GM12878 (cell line): ENCODE data around the gene CYTIP. TPM values are rescaled to one million over a fixed set of nuclear protein-coding genes. Genes with fewer than 3 reads are reported as not detected.

Source experiments
- ATAC-seq: fragments of 200-7000 bp; cut with Tn5 transposase; 3 replicates; pipeline ENCODE4 v1.9.1; 2020; ENCODE audit warnings: mild to moderate bottlenecking, moderate library complexity
- BruUV-seq: library from RNA; stranded (reverse); fragments of 400-500 nt; replicated peaks from 2 replicates; lab custom pipeline; 2021; lab: Mats Ljungman, UMichigan
- CTCF ChIA-PET: fragments of 300-600 bp; sonication (Branson Sonifier 250); formaldehyde crosslinking; extraction: SDS; loops from one replicate; lab custom pipeline; 2021; ENCODE audit warnings: inconsistent platforms; lab: Yijun Ruan, JAX
- POLR2A ChIA-PET: fragments of 350-600 bp; formaldehyde crosslinking; extraction: SDS; loops from one replicate; lab custom pipeline; 2021; ENCODE audit warnings: inconsistent platforms; lab: Charles Lee
- RAD21 ChIA-PET: fragments of 300-600 bp; sonication (Branson Sonifier 250); formaldehyde crosslinking; loops from one replicate; lab custom pipeline; 2023; ENCODE audit warnings: antibody characterized with exemption; ENCODE audit not compliant: unreplicated experiment; lab: Charles Lee
- SMC1A ChIA-PET: fragments of 300-600 bp; sonication (Branson Sonifier 250); formaldehyde crosslinking; loops from one replicate; lab custom pipeline; 2023; ENCODE audit not compliant: unreplicated experiment, uncharacterized antibody; lab: Charles Lee
- DNase-seq: peaks from one replicate; pipeline ENCODE4 v3.0.0-alpha.2; 2011; ENCODE audit warnings: low read depth, low spot score
- FAIRE-seq: peaks from 3 replicates; lab custom pipeline; 2011; peaks lifted over from hg19 to GRCh38; lab: Jason Lieb, UNC
- H2AFZ ChIP-seq: 2 replicates; pipeline ENCODE4 v1.6.0; 2011; ENCODE audit warnings: low read depth, low read length, control low read depth; ENCODE audit not compliant: control insufficient read depth
- H3K27ac ChIP-seq: 2 replicates; pipeline ENCODE4 v1.5.1; 2011; ENCODE audit warnings: control low read depth; ENCODE audit not compliant: control insufficient read depth, insufficient read depth
- H3K27me3 ChIP-seq, 2 experiments: replicated peaks in 1 of 2; 2 replicates each; pipeline versions ENCODE4 v1.6.0 to v1.6.1; 2011; ENCODE audit warnings: low read length in 1 of 2; ENCODE audit not compliant: control insufficient read depth in 2 of 2, insufficient read depth in 2 of 2
- H3K36me3 ChIP-seq, 2 experiments: 2 replicates each; pipeline ENCODE4 v1.5.1; 2011; ENCODE audit warnings: low read length in 1 of 2; ENCODE audit not compliant: control insufficient read depth in 2 of 2, insufficient read depth in 2 of 2
- H3K4me1 ChIP-seq: 2 replicates; pipeline ENCODE4 v1.6.1; 2011; ENCODE audit warnings: mild to moderate bottlenecking, low read length, moderate library complexity, mixed read lengths; ENCODE audit not compliant: control insufficient read depth, insufficient read depth
- H3K4me2 ChIP-seq: 2 replicates; pipeline ENCODE4 v1.6.0; 2011; ENCODE audit warnings: control low read depth; ENCODE audit not compliant: control insufficient read depth, insufficient read depth
- H3K4me3 ChIP-seq: fragments of 200-600 bp; sonication (generic); 2 replicates; pipeline ENCODE4 v1.5.1; 2016
- H3K79me2 ChIP-seq: 2 replicates; pipeline ENCODE4 v1.6.0; 2011; ENCODE audit warnings: low read length; ENCODE audit not compliant: control insufficient read depth, insufficient read depth
- H3K9ac ChIP-seq: 2 replicates; pipeline ENCODE4 v1.8.0; 2011; ENCODE audit warnings: low read length, control low read depth, mixed read lengths; ENCODE audit not compliant: control insufficient read depth, insufficient read depth
- H3K9me3 ChIP-seq: replicated peaks from 3 replicates; pipeline ENCODE4 v1.5.1; 2011; ENCODE audit warnings: mild to moderate bottlenecking, low read length; ENCODE audit not compliant: control insufficient read depth, insufficient read depth
- H4K20me1 ChIP-seq: 2 replicates; pipeline ENCODE4 v1.6.0; 2011; ENCODE audit not compliant: control insufficient read depth, insufficient read depth
- CBX3 ChIP-seq: fragments of 200-600 bp; sonication (generic); IDR thresholded peaks from 2 replicates; pipeline ENCODE4 v1.6.1; 2016; ENCODE audit warnings: low read depth, borderline replicate concordance
- CEBPB ChIP-seq, 2 experiments: fragments of 150-350 bp in 1 of 2; IDR thresholded peaks; 2 replicates each; pipeline ENCODE4 v1.6.1; 2012 to 2014; ENCODE audit warnings: low read depth in 2 of 2, low read length in 2 of 2, borderline replicate concordance in 1 of 2, inconsistent platforms in 1 of 2
- EGR1 ChIP-seq, 2 experiments: IDR thresholded peaks; 1 replicate in 1 of 2; 2 replicates in 1 of 2; pipeline ENCODE4 v1.6.1; 2011 to 2012; ENCODE audit warnings: low read depth in 2 of 2, low read length in 2 of 2, borderline replicate concordance in 1 of 2, mild to moderate bottlenecking in 1 of 2, moderate library complexity in 1 of 2
- ETV6 ChIP-seq, 2 experiments: fragments of 450-650 bp in 1 of 2; IDR thresholded peaks in 1 of 2; conservative IDR thresholded peaks in 1 of 2; 2 replicates each; pipeline ENCODE4 v1.6.1; 2014; ENCODE audit warnings: antibody characterized with exemption in 1 of 2, borderline replicate concordance in 1 of 2, low read depth in 1 of 2, mild to moderate bottlenecking in 1 of 2, moderate library complexity in 1 of 2
- HCFC1 ChIP-seq: fragments of 150-350 bp; IDR thresholded peaks from 2 replicates; pipeline ENCODE4 v1.6.1; 2014; ENCODE audit warnings: low read length
- IKZF1 ChIP-seq: fragments of 450-650 bp; conservative IDR thresholded peaks from 2 replicates; pipeline ENCODE4 v1.6.1; 2017; ENCODE audit warnings: antibody characterized with exemption, mild to moderate bottlenecking
- IKZF2 ChIP-seq, 2 experiments: fragments of 450-650 bp; IDR thresholded peaks; 2 replicates each; pipeline ENCODE4 v1.6.1; 2017; ENCODE audit warnings: mild to moderate bottlenecking in 2 of 2, moderate library complexity in 2 of 2
- KLF5 ChIP-seq: fragments of 450-650 bp; IDR thresholded peaks from 2 replicates; pipeline ENCODE4 v1.6.1; 2014; ENCODE audit warnings: mild to moderate bottlenecking; ENCODE audit not compliant: partially characterized antibody
- LARP7 ChIP-seq: fragments of 450-650 bp; IDR thresholded peaks from 2 replicates; pipeline ENCODE4 v1.6.1; 2017; ENCODE audit warnings: mild to moderate bottlenecking
- RAD21 ChIP-seq: IDR thresholded peaks from 2 replicates; pipeline ENCODE4 v1.6.1; 2011; ENCODE audit warnings: mild to moderate bottlenecking, low read depth, low read length, moderate library complexity; ENCODE audit not compliant: insufficient read depth
- RBBP5 ChIP-seq: fragments of 200-600 bp; sonication (generic); conservative IDR thresholded peaks from 2 replicates; pipeline ENCODE4 v1.6.1; 2016
- SMAD1 ChIP-seq: fragments of 450-650 bp; IDR thresholded peaks from 2 replicates; pipeline ENCODE4 v1.6.1; 2018; ENCODE audit warnings: mild to moderate bottlenecking, low read depth; ENCODE audit not compliant: partially characterized antibody
- TARDBP ChIP-seq: IDR thresholded peaks from 2 replicates; pipeline ENCODE4 v1.6.1; 2016; ENCODE audit warnings: borderline replicate concordance
- ZNF217 ChIP-seq: fragments of 450-650 bp; IDR thresholded peaks from 2 replicates; pipeline ENCODE4 v1.6.1; 2017; ENCODE audit warnings: antibody characterized with exemption, mild to moderate bottlenecking
- ZNF622 ChIP-seq: fragments of 450-650 bp; IDR thresholded peaks from 2 replicates; pipeline ENCODE4 v1.6.1; 2017; ENCODE audit warnings: mild to moderate bottlenecking, inconsistent platforms
- WGBS: methylation state at CpG from one replicate; pipeline ENCODE4 v1.1.6; 2016; ENCODE audit warnings: low lambda C conversion rate; ENCODE audit not compliant: insufficient replicate concordance, insufficient coverage; ENCODE audit errors: missing lambda C conversion rate; 5-methylcytosine and 5-hydroxymethylcytosine counted together
- in situ Hi-C: fragments of 300-500 bp; cut with MboI; formaldehyde crosslinking; loops from 9 replicates; pipeline ENCODE4 v1.14.3; 2018; ENCODE audit warnings: mixed read lengths
- intact Hi-C: fragments of 100-400 bp; cut with micrococcal nuclease; formaldehyde crosslinking; loops from one replicate; pipeline ENCODE4 v1.14.2; 2022; ENCODE audit not compliant: unreplicated experiment
- polyA plus RNA-seq, 11 experiments: library from polyadenylated mRNA; depleted of rRNA in 4 of 11; unstranded in 6 of 11; stranded (reverse) in 5 of 11; fragments of >200 nt; fragmentation: Nextera tagmentation in 4 of 11; fragmentation: Illumina TruSeq in 1 of 11; extraction: Ambion mirVana in 4 of 11; extraction: Trizol in 1 of 11; gene quantifications; 1 replicate in 1 of 11; 2 replicates in 10 of 11; pipeline versions ENCODE4 v1.2.1 to v1.2.3, GENCODE V29; 2011 to 2016; ENCODE audit warnings: inconsistent platforms in 2 of 11, missing spikeins in 2 of 11, low read depth in 1 of 11
- total RNA-seq, 4 experiments: library from RNA; depleted of rRNA in 3 of 4; stranded (reverse); fragments of >200 nt in 3 of 4; fragmentation: Illumina TruSeq in 1 of 4; extraction: Trizol in 1 of 4; gene quantifications; 2 replicates each; pipeline versions ENCODE4 v1.2.1 to v1.2.3, GENCODE V29; 2013 to 2021
- TF ChIP-seq, protein P1 (sequence below): fragments of 450-650 bp; IDR thresholded peaks from 2 replicates; pipeline ENCODE4 v1.6.1; 2014; ENCODE audit warnings: mild to moderate bottlenecking
- TF ChIP-seq, protein P2 (sequence below): fragments of 450-650 bp; IDR thresholded peaks from 2 replicates; pipeline ENCODE4 v1.6.1; 2017; ENCODE audit warnings: mild to moderate bottlenecking

CYTIP gene
- total and polyA plus RNA-seq, 10 of the 15 experiments (the other 5 are each of a cell fraction or from before 2014, with no cell fraction given) = 55.1 to 178 (median 73.4) TPM

DNA sequence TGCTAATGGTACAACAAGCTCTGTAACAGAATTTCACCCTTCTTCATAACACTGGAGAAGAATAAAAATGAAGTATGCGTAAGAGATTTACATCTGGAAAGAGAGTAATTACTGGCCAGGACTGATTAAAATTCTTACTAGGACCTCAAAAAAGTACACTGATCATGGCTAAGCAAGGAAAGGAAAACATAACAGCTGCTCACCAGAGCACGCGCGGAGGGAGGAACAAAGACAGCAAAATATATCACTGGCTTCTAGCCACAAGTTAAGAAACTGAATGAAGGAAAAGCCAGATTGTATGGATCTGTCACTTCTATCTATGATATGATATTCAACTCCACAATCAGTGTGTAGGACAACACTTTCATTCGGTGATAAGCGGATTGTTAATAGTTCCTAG, 15.6 kb upstream of the CYTIP start:
- ChIA-PET CTCF (interaction anchor here (0.8 to 7.6 kb wide), 7 partner anchors 8 to 157 kb away, joined by 3 to 44 read pairs (median 10); partner anchors contain the start of genes CYTIP and ERMN), POLR2A (interaction anchor here (1.0 to 2.0 kb wide), 4 partner anchors 9 to 55 kb away, joined by 3 to 5 read pairs (median 3); partner anchors contain the start of gene CYTIP), SMC1A (interaction anchor here (1.3 to 8.7 kb wide), 7 partner anchors 9 to 123 kb away, joined by 3 to 64 read pairs (median 8); no protein-coding TSS in a partner anchor), RAD21 (interaction anchor here (1.0 to 4.9 kb wide), 3 partner anchors 8 to 141 kb away, joined by 3 to 22 read pairs (median 16); no protein-coding TSS in a partner anchor)
- H3K9me3 ChIP-seq = no peaks in the 10 kb centered on the region
- in situ Hi-C loops (no loop called here), intact Hi-C loops (no loop called here)
- no TSS peak for BruUV-seq
- no peak overlapping the region for H3K4me3 ChIP-seq
- FAIRE-seq (no peak), ATAC-seq (no peak), DNase-seq (no peak)
- no peaks in the 10 kb centered on the region for H3K36me3 ChIP-seq
- no peak for TF ChIP-seq ZNF622
- no peak for TF ChIP-seq KLF5
- no peak for TF ChIP-seq CEBPB (IDR thresholded peaks at IDR 0.05; ENCODE audit: borderline replicate concordance in 1 of 2, low read depth in 2 of 2, low read length in 2 of 2)
- no peak for TF ChIP-seq HCFC1
- TF ChIP-seq IKZF2 (IDR thresholded peaks at IDR 0.05) = no peak
- no peak for TF ChIP-seq IKZF1
- TF ChIP-seq ETV6 (conservative IDR thresholded peaks at IDR 0.05 in 1 of 2, IDR thresholded peaks at IDR 0.05 in 1 of 2; ENCODE audit: borderline replicate concordance in 1 of 2, low read depth in 1 of 2) = no peak
- no peak for TF ChIP-seq TARDBP
- TF ChIP-seq, protein P1, sequence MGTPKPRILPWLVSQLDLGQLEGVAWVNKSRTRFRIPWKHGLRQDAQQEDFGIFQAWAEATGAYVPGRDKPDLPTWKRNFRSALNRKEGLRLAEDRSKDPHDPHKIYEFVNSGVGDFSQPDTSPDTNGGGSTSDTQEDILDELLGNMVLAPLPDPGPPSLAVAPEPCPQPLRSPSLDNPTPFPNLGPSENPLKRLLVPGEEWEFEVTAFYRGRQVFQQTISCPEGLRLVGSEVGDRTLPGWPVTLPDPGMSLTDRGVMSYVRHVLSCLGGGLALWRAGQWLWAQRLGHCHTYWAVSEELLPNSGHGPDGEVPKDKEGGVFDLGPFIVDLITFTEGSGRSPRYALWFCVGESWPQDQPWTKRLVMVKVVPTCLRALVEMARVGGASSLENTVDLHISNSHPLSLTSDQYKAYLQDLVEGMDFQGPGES = no peak
- no peak for TF ChIP-seq RAD21
- no peak for TF ChIP-seq RBBP5
- TF ChIP-seq, protein P2, sequence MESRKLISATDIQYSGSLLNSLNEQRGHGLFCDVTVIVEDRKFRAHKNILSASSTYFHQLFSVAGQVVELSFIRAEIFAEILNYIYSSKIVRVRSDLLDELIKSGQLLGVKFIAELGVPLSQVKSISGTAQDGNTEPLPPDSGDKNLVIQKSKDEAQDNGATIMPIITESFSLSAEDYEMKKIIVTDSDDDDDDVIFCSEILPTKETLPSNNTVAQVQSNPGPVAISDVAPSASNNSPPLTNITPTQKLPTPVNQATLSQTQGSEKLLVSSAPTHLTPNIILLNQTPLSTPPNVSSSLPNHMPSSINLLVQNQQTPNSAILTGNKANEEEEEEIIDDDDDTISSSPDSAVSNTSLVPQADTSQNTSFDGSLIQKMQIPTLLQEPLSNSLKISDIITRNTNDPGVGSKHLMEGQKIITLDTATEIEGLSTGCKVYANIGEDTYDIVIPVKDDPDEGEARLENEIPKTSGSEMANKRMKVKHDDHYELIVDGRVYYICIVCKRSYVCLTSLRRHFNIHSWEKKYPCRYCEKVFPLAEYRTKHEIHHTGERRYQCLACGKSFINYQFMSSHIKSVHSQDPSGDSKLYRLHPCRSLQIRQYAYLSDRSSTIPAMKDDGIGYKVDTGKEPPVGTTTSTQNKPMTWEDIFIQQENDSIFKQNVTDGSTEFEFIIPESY = no peak
- TF ChIP-seq CBX3 = no peak
- no peak for TF ChIP-seq LARP7
- no peak for TF ChIP-seq ZNF217
- TF ChIP-seq EGR1 (IDR thresholded peaks at IDR 0.05; ENCODE audit: borderline replicate concordance in 1 of 2, low read depth in 2 of 2, low read length in 2 of 2) = no peak
- no peak for TF ChIP-seq SMAD1
- H3K79me2 ChIP-seq = no peaks in the 10 kb centered on the region
- no peak overlapping the region for H2AFZ ChIP-seq
- no peaks in the 10 kb centered on the region for H3K27me3 ChIP-seq
- over 99% methylated on average over 6 of the region's 6 CpGs for WGBS
- H3K9ac ChIP-seq = no peak overlapping the region
- no peaks in the 10 kb centered on the region for H4K20me1 ChIP-seq
- H3K4me2 ChIP-seq = no peak overlapping the region
- H3K4me1 ChIP-seq = no peaks in the 10 kb centered on the region
- no peak overlapping the region for H3K27ac ChIP-seq
